Stimulated activated CD8-positive, alpha-beta memory T cell treated with anti-CD3 and anti-CD28 coated beads, Interleukin-7, amount 100 ng/mL, for 24 hours (primary cell): ENCODE results near the gene APAF1.
A peak's percentile ranks its signal among the peaks of the same experiment; 100 is the strongest.
"Not testable (repeated sequence)": the region's sequence is repeated elsewhere in the genome, so short reads cannot be mapped to it uniquely, and the experiment has no call there.

Source experiments
- DNase-seq: peaks from one replicate; pipeline ENCODE4 v3.0.0-alpha.2; 2020; ENCODE audit warnings: low read depth

Gene APAF1, protein sequence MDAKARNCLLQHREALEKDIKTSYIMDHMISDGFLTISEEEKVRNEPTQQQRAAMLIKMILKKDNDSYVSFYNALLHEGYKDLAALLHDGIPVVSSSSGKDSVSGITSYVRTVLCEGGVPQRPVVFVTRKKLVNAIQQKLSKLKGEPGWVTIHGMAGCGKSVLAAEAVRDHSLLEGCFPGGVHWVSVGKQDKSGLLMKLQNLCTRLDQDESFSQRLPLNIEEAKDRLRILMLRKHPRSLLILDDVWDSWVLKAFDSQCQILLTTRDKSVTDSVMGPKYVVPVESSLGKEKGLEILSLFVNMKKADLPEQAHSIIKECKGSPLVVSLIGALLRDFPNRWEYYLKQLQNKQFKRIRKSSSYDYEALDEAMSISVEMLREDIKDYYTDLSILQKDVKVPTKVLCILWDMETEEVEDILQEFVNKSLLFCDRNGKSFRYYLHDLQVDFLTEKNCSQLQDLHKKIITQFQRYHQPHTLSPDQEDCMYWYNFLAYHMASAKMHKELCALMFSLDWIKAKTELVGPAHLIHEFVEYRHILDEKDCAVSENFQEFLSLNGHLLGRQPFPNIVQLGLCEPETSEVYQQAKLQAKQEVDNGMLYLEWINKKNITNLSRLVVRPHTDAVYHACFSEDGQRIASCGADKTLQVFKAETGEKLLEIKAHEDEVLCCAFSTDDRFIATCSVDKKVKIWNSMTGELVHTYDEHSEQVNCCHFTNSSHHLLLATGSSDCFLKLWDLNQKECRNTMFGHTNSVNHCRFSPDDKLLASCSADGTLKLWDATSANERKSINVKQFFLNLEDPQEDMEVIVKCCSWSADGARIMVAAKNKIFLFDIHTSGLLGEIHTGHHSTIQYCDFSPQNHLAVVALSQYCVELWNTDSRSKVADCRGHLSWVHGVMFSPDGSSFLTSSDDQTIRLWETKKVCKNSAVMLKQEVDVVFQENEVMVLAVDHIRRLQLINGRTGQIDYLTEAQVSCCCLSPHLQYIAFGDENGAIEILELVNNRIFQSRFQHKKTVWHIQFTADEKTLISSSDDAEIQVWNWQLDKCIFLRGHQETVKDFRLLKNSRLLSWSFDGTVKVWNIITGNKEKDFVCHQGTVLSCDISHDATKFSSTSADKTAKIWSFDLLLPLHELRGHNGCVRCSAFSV (N-terminal part only)

DNA sequence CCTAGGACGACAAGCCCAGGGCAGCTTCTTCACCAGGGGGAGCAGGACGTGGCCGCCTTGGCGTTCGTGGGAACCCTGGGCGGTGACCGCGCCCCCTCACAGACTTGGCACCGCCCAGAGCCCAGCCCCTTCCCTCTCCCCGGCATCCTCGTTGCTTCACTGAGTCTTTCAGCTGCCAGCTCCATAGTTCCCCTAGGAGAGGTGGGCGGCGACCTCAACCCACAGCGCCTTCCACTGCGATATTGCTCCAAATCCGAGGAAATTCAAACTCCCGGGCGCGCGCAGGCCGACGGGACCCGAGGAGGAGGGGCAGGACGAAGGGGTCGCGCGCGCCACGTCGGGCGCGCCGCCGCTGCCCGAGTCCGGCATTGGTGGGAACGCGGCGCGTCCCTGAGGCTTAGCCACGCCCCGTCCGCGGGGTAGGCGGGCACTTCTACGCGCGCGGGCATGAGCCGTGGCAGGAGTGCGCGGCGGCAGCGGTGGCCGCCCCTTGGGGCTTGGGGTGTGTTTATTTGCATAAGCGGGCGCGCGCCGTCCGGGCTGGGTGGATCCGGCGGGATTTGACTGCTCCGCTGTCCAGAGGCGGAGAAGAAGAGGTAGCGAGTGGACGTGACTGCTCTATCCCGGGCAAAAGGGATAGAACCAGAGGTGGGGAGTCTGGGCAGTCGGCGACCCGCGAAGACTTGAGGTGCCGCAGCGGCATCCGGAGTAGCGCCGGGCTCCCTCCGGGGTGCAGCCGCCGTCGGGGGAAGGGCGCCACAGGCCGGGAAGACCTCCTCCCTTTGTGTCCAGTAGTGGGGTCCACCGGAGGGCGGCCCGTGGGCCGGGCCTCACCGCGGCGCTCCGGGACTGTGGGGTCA, at the start of gene APAF1, which contains the start of gene IKBIP:
APAF1 (plus strand) TSS at position 579 of the 860 bp plus-strand sequence. CDS start 3,070 bp downstream, outside the sequence.
IKBIP (minus strand) TSS at position 77 of the 860 bp plus-strand sequence. CDS start 87 bp downstream, outside the sequence.
- peak; percentile 94 for DNase-seq

DNA sequence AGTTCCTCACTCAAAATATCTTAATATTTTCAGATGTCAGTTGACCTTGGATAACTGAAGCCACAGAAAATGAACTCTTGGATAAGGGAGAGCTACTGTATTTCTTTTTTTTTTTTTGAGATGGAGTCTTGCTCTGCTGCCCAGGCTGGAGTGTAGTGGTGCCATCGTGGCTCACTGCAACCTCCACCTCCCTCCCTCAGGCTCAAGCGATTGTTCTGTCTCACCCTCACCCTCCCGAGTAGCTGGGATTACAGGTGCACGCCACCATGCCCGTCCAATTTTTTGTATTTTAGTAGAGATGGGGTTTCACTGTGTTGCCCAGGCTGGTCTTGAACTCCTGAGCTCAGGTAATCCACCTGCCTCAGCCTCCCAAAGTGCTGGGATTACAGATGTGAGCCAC, 47.8 kb upstream of the APAF1 start:
- DNase-seq: not testable (repeated sequence)

DNA sequence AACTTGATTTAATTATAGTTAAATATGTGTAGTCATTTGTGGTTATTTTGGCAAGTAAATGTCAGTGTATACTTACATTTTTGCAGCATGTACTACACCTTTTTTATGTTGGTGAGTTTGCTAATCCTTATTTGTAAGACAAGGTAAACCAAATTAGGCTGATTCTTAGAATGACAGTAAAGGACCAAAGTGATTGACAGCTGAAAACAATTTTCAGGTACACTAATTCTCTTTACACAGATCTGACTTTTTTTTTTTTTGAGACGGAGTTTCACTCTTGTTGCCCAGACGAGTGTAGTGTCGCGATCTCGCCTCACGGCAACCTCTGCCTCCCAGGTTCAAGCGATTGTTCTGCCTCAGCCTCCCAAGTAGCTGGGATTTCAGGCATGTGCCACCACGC, 43.2 kb upstream of the APAF1 start:
- DNase-seq: no peak

DNA sequence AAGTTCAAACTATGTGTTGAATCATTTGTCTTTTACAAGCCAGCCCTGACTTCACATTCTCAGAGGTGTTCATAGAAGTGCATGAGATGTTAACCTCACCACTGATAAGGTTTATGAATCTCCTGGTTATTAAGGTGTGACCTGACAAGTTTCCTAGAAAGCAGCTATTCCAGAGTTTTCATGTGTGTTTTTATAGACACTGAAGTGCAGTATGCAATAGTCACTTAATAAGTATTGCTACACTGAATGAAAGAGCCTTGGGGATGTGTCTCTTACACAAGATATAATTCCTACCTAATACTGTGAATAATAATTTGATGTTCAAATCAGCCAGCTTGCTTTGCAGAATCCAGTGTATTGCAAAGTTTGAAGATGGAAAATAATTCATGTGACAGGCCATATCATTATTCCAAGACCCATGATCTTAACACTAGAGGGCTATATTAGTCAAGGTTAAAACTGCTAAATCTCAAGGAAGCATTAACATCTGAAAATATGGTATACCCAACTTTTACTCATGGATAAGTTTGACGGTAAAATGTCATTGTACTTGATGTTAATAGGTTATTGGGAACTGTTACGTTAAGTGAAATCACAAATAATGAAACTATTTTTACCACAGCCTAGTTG, 38.6 kb upstream of the APAF1 start:
- no peak for DNase-seq

DNA sequence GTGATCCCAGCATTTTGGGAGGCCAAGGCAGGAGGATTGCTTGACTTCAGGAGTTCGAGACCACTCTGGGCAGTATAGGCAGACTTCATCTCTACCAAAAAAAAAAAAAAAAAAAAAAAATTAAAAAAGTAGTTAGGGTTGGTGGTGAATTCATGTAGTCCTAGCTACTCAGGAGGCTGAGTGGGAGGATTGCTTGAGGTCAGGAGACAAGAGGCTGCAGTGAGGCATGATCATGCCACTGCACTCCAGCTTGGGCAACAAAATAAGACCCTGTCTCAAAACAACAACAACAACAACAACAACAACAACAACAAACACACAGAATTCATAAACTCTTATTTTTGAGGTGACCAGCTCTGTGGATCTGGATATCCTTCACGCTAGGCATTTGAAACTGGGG, 34.5 kb upstream of the APAF1 start:
- DNase-seq: no peak

DNA sequence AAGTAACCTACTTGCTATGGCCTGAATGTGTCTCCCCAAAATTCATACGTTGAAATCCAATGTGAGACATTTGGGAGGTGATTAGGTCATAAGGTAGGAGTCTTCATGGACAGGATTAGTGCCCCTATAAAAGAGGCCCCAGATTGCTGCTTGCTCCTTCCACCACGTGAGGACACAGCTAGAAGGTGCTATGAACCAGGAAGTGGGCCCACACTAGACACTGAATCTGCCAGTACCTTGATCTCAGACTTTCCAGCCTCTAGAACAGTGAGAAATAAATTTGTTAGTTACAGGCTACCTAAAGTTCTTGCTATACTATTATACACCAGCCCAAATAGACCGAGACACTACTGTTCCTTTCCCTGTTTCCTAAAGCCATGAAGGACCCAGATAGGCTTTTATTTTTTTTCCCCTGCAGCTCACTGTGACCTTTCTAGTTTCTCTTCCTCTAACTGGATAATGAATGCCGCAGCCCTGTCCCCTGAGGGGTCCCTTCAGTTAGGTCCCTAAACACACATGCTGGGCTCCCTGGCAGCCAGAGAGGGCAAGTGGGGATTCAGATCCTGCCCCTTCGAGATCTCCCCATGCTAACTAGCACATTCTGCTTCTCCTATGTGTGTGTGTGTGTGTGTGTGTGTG, 32.3 kb upstream of the APAF1 start:
- no peak for DNase-seq

DNA sequence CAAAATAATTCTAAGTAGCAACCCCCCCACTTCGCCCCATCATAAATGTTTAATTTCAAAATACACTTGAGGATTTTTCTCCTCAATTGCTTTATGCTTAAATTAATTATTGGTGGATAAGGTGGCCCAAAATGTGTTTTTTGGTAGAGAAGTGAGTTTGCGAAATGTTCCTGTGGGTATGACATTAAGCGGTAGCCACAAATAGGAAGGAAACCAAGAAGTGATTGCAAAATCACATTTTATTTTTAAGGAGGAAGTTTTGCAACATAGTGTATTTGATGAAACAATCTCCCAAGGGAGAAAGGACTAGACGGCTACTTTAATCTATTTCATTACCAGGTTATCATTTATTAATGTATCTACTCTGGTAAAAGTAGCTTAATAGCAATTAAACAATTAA, 26.1 kb upstream of the APAF1 start:
- DNase-seq: no peak

DNA sequence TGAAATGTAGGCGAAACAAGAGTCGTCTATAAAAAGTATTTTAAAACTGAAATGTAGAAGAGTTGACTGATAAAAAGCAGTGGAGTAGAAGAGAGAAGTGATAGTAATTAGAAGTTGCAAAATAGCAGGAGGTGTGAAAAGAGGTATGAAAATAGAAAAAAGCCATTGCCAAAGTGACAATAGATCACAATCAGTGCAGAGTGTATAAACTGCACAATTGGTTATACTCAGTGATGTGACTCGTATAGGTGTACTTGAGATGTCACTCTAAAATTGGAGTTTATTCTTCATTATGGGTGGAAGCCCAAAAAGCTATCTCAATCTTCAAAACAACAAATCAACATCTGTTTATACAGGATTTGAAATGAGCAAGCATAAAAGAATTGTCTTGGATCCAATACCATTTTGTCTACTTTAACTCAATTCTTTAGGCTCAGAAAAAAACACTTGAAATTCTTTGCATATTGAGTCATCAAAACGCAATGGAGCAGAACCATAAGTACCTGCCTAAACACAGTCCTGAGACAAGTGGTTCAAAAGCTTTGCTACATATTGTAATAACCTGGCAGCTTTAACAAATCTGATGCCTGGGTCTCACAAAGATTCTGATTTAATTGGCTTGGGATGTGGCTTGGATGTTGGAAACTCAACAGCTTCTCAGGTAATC, 9.3 kb upstream of the APAF1 start:
- no peak for DNase-seq

DNA sequence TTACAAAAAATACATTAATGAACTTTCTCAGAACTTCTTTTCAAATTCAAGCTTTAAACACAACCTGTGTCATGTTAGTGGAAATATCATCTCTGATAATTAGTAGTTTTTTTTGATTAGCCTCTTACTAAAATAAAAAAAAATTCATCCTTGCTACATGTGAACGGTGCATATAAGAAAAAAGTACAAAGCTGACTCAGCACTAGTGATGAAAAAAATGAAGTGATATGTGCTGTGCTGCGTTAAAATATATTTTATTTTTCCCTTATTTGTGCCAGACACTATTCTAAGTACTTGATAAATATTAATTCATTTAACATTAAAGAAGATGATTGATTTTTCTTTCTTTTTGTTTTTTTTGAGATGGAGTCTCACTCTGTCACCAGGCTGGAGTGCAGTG, 8.0 kb upstream of the APAF1 start:
- DNase-seq: no peak

DNA sequence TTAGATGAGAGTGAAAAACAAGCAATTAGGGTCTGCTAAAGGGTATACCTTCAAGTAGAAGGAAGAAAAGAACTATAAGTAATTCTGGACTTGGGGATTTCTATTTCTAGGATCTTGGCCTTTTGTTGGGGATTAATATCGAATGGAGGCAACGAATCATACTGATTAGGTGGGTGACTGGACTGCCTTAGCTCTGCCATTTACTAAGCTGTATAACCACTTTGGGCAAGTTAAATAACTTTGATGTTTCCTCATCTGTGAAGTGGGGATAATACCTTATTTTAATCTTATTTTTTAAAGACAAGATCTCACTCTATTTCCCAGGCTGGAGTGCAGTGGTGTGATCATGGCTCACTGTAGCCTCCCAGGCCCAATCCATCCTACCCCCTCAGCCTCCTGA, 7.1 kb upstream of the APAF1 start:
- no peak for DNase-seq

DNA sequence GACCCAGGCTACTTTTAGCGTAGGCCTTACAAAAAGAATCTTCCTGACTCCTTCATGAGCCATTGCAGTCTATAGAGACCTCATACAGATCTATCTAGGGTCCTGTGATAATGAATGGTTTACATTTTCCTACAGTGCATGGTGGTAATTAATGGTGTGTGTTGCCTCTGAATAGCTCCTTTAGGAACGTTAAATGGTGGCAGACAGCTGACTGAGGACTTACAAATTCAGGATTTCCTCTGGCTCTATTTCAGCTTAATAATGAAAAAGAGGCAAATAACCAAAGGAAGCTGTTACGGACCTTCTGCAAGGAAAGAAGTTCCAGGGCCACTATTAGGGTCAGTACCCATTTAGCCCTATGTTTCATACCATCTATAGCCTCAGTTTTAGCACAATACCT, 5.6 kb upstream of the APAF1 start:
- DNase-seq: no peak

DNA sequence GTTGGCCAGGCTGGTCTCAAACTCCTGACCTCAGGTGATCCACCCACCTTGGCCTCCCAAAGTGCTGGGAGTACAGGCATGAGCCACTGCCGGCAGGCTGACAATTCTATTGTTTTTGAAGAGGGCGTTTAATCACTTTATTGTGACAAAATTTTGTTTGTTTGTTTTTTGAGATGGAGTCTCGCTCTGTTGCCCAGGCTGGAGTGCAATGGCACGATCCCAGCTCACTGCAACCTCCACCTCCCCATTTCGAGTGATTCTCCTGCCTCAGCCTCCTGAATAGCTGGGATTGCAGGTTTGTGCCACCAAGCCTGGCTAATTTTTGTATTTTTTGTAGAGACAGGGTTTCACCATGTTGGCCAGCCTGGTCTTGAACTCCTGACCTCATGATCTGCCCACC, 2.3 kb upstream of the APAF1 start:
- not testable (repeated sequence) for DNase-seq

DNA sequence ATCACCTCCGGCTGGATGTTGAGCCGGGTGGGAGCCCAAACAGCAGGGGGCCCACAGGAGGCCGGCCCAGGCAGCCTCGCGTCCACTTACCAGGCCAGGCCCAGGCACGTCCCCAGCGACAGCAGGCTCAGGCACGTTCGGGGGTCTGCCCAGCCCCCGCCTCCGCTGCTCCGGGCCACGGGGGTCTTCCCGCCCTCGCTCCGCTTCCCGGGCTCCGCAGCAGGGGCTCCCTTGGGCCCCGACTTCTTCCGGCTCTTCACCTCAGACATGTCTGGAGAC, 718 bp upstream of the APAF1 start:
- no peak for DNase-seq

DNA sequence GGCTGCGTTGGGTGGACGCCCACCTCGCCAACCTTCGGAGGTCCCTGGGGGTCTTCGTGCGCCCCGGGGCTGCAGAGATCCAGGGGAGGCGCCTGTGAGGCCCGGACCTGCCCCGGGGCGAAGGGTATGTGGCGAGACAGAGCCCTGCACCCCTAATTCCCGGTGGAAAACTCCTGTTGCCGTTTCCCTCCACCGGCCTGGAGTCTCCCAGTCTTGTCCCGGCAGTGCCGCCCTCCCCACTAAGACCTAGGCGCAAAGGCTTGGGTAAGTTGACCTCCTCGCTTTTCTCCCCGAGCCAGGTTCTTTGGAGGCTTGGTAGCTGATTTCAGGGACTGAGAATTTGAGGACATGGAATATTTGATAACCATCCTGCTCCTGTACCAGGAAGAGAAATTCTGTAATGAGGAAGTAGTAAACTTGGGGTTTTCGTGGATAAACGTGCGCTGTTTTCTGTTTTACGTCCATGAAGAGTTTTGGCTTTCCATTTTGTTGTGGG, 530 bp downstream of the APAF1 start:
- DNase-seq: peak; percentile 1

DNA sequence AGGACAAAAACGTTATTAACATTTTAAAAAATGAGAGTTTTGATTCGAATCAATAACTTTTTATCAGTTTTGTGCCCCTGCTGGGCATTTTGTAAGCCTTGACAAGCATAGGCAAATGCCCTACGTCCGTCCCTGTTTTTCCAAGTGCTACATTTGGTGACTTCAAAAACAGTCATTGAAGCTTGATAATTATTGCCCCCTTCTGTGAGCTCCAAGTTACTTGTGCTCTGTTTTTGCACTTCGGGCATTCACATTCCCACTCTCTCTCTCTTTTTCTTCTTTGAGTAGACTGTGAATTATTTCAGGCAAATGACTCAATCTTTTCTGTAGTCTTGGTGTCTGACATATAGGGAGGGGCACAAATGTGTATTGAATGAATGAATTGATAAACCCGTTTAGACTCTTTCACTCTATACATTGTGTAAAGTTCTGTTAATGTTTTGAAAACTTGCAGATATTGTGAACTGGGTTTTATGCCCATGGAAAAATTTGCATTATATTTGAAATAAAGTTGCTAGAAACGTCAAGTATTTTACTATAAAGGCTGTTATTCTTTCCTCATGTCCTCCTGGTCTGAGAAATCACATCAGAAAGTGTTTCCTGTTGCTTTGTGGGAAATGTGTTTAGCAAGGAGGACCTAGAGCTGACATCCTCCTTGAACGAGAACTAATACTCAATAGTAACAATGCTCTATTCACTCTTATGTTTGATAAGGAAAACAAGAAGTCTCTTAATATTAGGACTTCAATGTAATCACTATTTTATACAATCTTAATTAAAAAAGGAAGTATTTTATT, 1.4 kb downstream of the APAF1 start:
- no peak for DNase-seq

DNA sequence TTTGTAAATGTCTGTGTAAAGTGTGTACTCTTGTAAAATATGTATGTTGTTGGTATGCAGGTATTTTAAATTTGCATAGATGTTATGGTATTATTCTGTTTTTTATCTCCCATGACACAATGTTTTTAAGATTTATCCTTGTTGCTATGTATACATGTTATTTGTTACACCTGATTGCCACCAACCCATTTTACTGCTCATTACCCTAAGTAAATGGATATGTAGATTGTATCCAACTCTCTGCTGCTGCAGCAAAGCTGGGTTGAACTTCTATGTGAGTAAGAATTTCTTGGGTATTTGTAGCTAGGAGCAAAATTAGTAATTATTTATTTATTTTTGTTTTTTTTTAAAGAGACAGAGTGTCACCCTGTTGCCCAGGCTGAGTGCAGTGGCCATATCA, 6.2 kb downstream of the APAF1 start:
- no peak for DNase-seq

DNA sequence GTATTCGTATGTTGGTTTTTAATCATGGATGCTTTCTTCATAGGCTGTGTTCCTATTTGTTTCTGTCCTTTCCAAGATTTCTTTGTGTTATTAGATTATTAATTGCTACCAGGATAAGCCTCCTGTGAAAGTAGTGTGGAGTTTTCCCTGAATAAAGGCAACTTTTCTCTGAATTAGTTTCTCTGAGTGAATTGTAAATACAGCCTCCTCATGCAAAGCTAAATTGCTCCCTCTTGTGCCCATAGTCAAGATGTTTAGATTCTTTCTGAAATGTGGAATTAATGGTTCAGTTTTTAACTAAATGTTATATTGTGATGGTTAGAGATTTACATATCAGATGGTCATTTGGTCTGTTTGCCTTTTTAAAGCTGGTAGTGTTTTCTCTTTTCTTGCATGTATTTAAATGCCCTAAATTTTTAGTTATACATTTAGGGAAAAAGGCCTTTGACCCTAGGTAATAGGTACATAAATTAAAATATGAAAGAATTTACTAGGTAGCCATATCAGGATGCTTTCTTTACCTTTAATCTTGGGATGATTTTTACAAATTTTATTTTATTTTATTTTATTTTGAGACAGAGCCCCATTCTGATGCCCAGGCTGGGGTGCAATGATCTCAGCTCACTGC, 8.9 kb downstream of the APAF1 start:
- no peak for DNase-seq

DNA sequence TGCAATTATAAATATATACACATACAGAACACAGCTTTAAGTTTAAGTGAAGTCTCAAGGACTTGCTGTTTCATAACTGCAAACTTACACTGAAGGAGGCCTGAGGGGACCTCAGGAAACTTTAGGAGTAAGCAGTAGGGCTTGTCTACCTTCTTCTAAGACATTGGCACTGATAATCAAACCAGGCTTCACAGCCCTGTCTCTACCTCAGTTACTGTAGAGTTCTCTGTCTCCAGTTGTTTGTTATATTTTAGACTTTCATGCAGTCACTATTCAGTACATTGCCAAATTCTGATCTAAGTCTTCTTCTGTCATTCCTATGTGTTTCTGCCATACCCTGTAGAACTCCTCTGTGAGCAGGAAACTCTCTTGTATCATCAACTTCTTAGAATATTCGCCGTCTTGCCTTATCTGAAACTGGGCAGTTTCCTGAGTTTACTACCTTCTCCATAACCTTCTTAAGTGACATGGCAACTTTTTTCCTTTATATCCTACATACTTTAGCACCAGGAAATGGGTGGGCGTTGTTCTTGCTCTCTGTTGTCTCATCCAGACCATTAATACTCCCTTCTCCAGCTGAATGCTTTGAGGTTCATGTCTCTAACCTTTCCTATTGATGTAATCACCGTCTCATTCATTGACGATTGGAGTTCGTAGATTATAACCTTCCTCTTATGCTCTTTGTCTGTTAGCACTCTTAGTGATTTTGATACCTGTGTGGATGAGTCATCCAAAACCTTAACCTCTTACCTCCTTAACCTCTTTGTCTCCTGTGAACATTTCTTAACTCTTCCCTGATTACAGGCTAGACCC, 11.4 kb downstream of the APAF1 start:
- DNase-seq: no peak
